Stimulated activated CD8-positive, alpha-beta memory T cell treated with anti-CD3 and anti-CD28 coated beads, Interleukin-7, amount 100 ng/mL, for 48 hours (primary cell): Measurements from ENCODE around the gene MCTP2.

Experiments
- DNase-seq, 2 donors: peaks; one replicate each; pipeline ENCODE4 v3.0.0-alpha.2; 2020; ENCODE audit warnings: low read depth in 1 of 2; ENCODE audit errors: extremely low read depth in 1 of 2

MCTP2 gene

GRCh38 chr15:94263341-94264273 lies 32.2 kb downstream of the MCTP2 start:
- no peak for DNase-seq

DNA sequence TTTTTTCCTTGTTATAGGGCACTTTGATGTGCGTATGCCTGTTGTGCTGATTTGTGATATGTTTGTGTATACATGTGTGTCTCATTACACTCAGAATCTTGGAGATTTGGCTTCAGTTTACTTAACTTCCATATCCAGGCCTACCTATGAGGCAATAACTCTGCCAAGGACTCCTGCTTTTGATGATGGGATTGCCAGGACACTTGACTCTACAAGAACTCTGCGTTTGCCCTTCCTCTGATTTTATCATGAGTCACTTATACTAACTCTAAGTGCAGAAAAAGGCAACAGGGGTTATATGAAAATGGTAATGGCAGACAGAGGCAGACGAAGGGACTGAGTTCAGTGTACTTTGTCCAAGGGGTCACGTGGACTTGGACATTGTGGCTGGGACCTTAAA lies 33.6 kb downstream of the MCTP2 start:
- no peak for DNase-seq

DNA sequence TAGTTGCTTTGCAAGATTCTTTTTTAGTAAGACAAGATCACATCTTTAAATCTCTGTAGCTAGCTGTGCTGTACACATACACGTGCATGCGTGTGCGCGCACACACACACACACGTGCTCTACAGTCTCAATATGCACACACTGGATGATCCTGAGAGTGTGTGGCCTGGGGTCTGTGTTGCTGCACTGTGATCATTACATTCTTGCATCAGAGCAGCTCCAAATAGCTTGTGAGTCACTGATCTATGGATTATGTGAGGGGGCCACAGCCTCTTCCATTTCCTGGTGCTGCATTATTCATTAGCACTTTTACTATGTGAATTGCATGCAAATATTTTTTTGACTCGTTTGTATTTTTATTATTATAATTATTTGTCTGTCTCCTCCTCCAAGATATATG lies 34.6 kb downstream of the MCTP2 start:
- no peak for DNase-seq

DNA sequence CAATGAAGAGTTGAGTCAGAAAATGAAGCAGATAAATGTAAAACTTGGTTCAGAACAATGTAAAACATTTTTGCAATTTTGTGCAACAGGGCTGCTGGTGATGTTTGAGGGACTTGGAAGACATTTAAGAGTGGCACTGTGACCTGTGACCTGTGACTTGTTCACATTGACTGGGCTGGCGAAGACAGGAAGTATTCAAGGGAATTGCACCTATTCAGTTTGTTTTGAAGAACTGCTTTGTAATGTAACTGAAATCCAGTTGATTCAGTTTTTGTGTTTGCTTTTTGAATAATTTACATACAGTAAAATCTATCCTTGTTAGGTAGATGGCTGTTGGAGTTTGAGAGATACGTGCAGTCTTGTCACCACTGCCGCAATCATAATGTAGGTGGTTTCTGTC lies 35.4 kb downstream of the MCTP2 start:
- no peak for DNase-seq

GRCh38 chr15:94269954-94270353 lies 38.6 kb downstream of the MCTP2 start:
- no peak for DNase-seq

DNA sequence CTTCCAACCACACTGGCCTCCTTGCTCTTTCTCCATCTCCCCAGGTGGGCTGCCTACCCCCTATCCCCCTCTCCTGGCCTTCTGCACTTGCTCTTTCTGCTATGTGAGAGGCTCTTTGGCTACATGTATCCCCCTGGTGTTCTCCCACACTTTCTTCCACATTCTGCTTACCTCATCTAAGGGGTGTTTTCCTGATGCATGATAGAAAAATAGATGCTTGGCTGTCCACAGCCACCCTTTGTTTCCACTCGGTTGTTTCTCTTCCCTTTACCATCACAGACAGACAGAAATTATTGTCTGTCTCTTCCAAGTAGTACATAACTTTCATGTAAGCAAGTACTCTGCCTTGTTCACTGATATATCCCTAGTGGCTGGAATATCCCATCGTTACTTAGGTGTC lies 39.2 kb downstream of the MCTP2 start:
- DNase-seq: no peak

DNA sequence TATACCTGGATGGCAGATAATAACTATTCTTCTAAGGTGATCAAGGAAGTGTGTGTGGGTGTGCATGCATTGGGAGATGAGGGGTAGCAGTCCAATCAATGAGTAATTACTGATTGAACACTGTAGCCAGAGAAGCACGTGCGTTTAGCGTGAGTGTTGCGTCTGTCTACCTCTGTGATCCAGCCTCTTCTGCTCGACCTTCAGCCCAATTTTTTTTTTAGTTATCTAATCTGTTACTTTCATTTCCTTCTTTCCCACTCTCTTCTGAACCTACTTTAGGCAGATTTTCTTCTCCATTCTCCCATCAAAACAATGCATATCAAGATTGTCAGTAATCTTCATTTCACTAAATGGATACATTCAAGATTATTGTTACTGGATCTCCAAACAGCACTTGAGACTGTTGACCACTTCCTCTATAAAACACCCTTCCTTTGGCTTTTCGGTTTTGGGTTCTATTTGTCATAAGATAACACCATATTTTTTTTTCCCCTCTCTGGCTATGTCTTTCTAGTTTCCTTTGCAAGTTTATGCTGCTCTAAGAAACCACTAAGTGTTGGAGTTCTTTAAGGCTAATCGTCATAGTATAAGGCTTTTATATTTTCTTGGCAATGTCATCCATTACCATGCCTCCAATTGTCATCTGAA lies 41.0 kb downstream of the MCTP2 start:
- no peak for DNase-seq

- no peak for DNase-seq
These were observed 42.5 kb downstream of the MCTP2 start for GRCh38 chr15:94273826-94274225.

DNA sequence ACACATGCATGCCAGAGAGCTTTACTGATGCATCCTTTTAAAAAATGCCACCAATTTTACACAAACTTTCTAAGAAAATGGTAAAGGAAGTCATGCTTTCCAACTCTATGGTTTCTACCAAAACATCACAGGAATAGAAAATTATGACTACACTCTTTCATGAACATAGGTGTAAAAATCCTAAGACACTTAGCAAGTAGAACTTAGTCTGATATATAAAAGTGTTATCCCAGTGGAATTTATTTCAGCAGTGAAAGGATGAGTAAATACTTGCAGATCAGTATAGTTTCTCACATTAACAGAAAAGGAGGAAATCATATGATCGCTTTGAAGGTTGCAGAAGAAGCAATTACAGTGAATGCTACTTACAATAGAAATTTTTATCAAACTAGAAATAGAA lies 43.4 kb downstream of the MCTP2 start:
- no peak for DNase-seq

- no peak for DNase-seq
These were observed 46.1 kb downstream of the MCTP2 start for GRCh38 chr15:94277485-94277884.

- no peak for DNase-seq
These were observed 48.4 kb downstream of the MCTP2 start for GRCh38 chr15:94279736-94280135.

- DNase-seq: no peak
These were observed 48.9 kb downstream of the MCTP2 start for GRCh38 chr15:94280301-94280700.

DNA sequence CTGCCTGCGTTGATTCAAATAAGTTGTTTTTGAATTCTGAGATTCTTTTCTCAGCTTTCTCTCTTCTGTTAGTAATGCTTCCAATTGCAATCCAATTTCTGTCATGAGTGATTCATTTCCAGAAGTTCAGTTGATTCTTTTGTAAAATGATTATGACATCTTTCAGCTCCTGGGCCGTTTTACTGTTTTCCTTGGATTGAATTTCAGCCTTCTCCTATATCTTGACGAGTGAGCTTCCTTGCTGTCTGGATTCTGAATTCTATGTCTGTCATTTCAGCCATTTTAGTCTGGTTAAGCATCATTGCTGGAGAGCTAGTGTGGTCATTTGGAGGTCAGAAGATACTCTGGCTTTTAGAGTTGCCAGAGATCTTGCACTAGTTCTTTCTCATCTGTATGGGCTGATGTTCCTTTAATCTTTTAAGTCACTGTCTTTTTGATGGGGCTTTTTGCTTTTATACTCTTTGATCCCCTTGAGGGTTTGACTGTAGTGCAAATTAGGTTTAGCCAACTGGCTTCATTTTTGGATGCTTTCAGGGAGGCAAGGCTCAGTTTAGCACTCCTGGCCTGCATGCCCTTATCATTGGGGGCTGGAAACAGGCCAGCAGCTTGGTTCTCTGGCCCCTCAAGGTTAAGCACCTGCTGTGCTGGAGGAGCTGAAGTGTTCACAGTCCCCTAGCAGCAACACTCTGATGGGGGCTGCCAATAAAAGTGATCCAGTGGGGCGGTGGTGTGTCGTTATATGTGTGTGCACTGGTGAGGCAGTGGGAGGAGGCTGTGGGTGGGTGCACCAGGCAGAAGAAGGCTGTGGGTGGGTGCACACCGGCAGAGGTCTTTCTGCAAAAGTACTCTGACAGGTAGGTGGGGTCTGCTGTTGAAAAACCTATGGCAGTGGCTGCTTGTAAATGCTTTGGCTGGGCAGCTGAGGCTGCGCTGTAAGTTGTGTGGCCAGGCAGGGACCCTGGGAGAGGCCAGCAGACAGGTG lies 51.2 kb downstream of the MCTP2 start:
- DNase-seq: no peak

GRCh38 chr15:94286583-94286982 lies 55.2 kb downstream of the MCTP2 start:
- DNase-seq: no peak

- peak; percentile 27 to 37 for DNase-seq
These were observed 56.5 kb downstream of the MCTP2 start for GRCh38 chr15:94287794-94288246.

DNA sequence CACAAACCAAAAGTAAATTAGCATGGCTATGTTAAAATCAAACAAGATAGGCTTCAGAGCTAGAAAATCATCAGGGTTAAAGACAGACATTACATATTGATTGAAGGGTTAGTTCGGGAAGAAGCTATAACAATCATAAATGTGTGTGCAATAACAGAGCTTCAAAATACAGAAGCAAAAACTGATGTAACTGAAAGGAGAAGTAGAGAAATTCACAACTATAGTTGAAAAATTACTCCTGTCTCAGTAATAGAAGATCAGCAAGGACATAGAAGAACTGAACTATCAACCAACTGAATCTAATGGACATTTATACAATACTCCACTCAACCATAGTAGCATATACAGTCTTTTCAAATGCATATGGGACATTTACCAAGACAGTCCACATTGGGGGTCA lies 59.4 kb downstream of the MCTP2 start:
- DNase-seq: no peak

- no peak for DNase-seq
These were observed 62.3 kb downstream of the MCTP2 start for GRCh38 chr15:94293411-94294402.

DNA sequence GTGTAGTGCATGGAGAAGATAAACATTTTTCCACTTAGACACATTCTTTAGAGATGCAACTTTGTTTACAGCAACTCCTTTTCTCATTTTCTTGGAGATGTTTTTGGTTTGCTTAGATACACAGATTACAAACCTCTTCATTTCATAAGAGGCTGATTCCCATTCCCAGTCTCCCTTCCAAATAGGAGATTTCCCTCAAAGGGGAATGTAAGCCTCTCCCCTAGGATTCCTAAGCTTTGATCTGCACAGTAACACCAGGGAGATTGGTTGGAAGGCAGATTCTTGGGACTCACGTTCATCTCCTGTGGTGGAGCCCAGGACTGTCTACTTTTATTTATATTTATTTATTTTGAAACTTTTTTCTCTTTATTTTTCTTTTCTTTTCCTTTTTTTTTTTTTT lies 63.2 kb downstream of the MCTP2 start:
- no peak for DNase-seq

GRCh38 chr15:94295275-94295674 lies 63.9 kb downstream of the MCTP2 start:
- DNase-seq: no peak

GRCh38 chr15:94296717-94297116 lies 65.4 kb downstream of the MCTP2 start:
- no peak for DNase-seq
